A549 (cell line): ENCODE results near the gene EIF5A2. TPM values are rescaled to one million over a fixed set of nuclear protein-coding genes. Genes with fewer than 3 reads are reported as not detected.

Source experiments
- ATAC-seq, 2 experiments: fragments of 200-7000 bp in 1 of 2; fragments of >200 bp in 1 of 2; cut with Nextera tagmentation in 1 of 2; cut with Tn5 transposase in 1 of 2; 3 replicates each; pipeline versions ENCODE4 v1.8.0 to v1.9.1; 2018 to 2020; ENCODE audit warnings: mild to moderate bottlenecking in 1 of 2, moderate library complexity in 1 of 2
- CTCF ChIA-PET: fragments of 300-600 bp; sonication (Branson Sonifier 250); formaldehyde crosslinking; extraction: SDS; loops from one replicate; lab custom pipeline; 2021; ENCODE audit warnings: antibody characterized with exemption, inconsistent platforms; lab: Yijun Ruan, JAX
- POLR2A ChIA-PET: fragments of 350-600 bp; formaldehyde crosslinking; extraction: SDS; loops from one replicate; lab custom pipeline; 2021; ENCODE audit warnings: antibody characterized with exemption, inconsistent platforms; lab: Yijun Ruan, JAX
- DNase-seq, 2 experiments: peaks; one replicate each; pipeline versions ENCODE4 v3.0.0 to v3.0.0-alpha.2; 2011 to 2016; ENCODE audit warnings: low read depth in 1 of 2, low spot score in 1 of 2
- FAIRE-seq: peaks from 2 replicates; lab custom pipeline; 2011; peaks lifted over from hg19 to GRCh38; lab: Jason Lieb, UNC
- H3K27ac ChIP-seq, 2 experiments: fragments of >200 bp; sonication (Bioruptor Twin); formaldehyde crosslinking; 3 replicates each; pipeline ENCODE4 v1.5.1; 2016 to 2017
- H3K4me1 ChIP-seq: fragments of >200 bp; sonication (Bioruptor Twin); formaldehyde crosslinking; 3 replicates; pipeline ENCODE4 v1.6.1; 2016
- H3K4me2 ChIP-seq: fragments of >200 bp; sonication (Bioruptor Twin); formaldehyde crosslinking; 3 replicates; pipeline ENCODE4 v1.6.1; 2016
- H3K4me3 ChIP-seq: fragments of >200 bp; sonication (Bioruptor Twin); formaldehyde crosslinking; 3 replicates; pipeline ENCODE4 v1.5.1; 2016
- H3K9me3 ChIP-seq: fragments of >200 bp; sonication (Bioruptor Twin); formaldehyde crosslinking; 3 replicates; pipeline ENCODE4 v1.6.1; 2016
- BCL3 ChIP-seq: fragments of >200 bp; sonication (Bioruptor Twin); formaldehyde crosslinking; IDR thresholded peaks from 3 replicates; pipeline ENCODE4 v1.6.1; 2016
- CBX2 ChIP-seq: fragments of 200-600 bp; sonication (generic); IDR thresholded peaks from 2 replicates; pipeline ENCODE4 v1.6.1; 2016; ENCODE audit warnings: low read depth, mild to moderate bottlenecking, borderline replicate concordance
- CHD2 ChIP-seq: fragments of 150-350 bp; IDR thresholded peaks from 2 replicates; pipeline ENCODE4 v1.6.1; 2014; ENCODE audit warnings: low read length; ENCODE audit not compliant: partially characterized antibody
- E2F6 ChIP-seq: IDR thresholded peaks from 2 replicates; pipeline ENCODE4 v1.6.1; 2012; ENCODE audit warnings: low read depth, borderline replicate concordance
- ELK1 ChIP-seq: fragments of 150-350 bp; IDR thresholded peaks from 2 replicates; pipeline ENCODE4 v1.6.1; 2014; ENCODE audit warnings: low read depth, mild to moderate bottlenecking, low read length
- FOSB ChIP-seq: fragments of 250-450 bp; sonication (Bioruptor Pico); IDR thresholded peaks from 2 replicates; pipeline ENCODE4 v1.5.0; 2020; ENCODE audit warnings: mild to moderate bottlenecking, moderate library complexity
- HEYL ChIP-seq: fragments of 250-450 bp; sonication (Bioruptor Pico); IDR thresholded peaks from 2 replicates; pipeline ENCODE4 v1.8.0; 2021; ENCODE audit warnings: mild to moderate bottlenecking, moderate library complexity
- HMGXB4 ChIP-seq: fragments of 250-450 bp; sonication (Bioruptor Pico); IDR thresholded peaks from 2 replicates; pipeline ENCODE4 v1.5.0; 2021; ENCODE audit warnings: mild to moderate bottlenecking, moderate library complexity, borderline replicate concordance
- HOXA7 ChIP-seq: fragments of 250-450 bp; sonication (Bioruptor Pico); IDR thresholded peaks from 2 replicates; pipeline ENCODE4 v1.5.0; 2020; ENCODE audit warnings: mild to moderate bottlenecking, moderate library complexity
- HOXB13 ChIP-seq: fragments of 250-450 bp; sonication (Bioruptor Pico); IDR thresholded peaks from 2 replicates; pipeline ENCODE4 v1.5.0; 2020; ENCODE audit warnings: low read depth, mild to moderate bottlenecking, moderate library complexity
- HOXB5 ChIP-seq: fragments of 250-450 bp; sonication (Bioruptor Pico); IDR thresholded peaks from 2 replicates; pipeline ENCODE4 v1.5.0; 2020; ENCODE audit warnings: mild to moderate bottlenecking, moderate library complexity
- PBX3 ChIP-seq: IDR thresholded peaks from 2 replicates; pipeline ENCODE4 v1.6.1; 2012
- PHF8 ChIP-seq: fragments of 200-600 bp; sonication (generic); IDR thresholded peaks from 2 replicates; pipeline ENCODE4 v1.6.1; 2016; ENCODE audit warnings: low read depth, mild to moderate bottlenecking, antibody characterized with exemption, moderate library complexity, borderline replicate concordance
- POLR2A ChIP-seq: IDR thresholded peaks from 2 replicates; pipeline ENCODE4 v1.6.1; 2012; ENCODE audit warnings: mild to moderate bottlenecking, low read length
- POLR2AphosphoS2 ChIP-seq: conservative IDR thresholded peaks from 2 replicates; pipeline ENCODE4 v1.6.1; 2012; ENCODE audit warnings: low read length, improper control_type of control experiment, inconsistent platforms
- RAD21 ChIP-seq, 2 experiments: fragments of >200 bp in 1 of 2; sonication (Bioruptor Twin) in 1 of 2; formaldehyde crosslinking in 1 of 2; IDR thresholded peaks in 1 of 2; conservative IDR thresholded peaks in 1 of 2; 2 replicates in 1 of 2; 3 replicates in 1 of 2; pipeline ENCODE4 v1.6.1; 2012 to 2018; ENCODE audit warnings: inconsistent platforms in 1 of 2
- RARB ChIP-seq: fragments of 250-450 bp; sonication (Bioruptor Pico); IDR thresholded peaks from 2 replicates; pipeline ENCODE4 v1.8.0; 2021; ENCODE audit warnings: mild to moderate bottlenecking, moderate library complexity
- RCOR1 ChIP-seq: fragments of 150-350 bp; IDR thresholded peaks from 2 replicates; pipeline ENCODE4 v1.6.1; 2014; ENCODE audit warnings: antibody characterized with exemption, low read length, low read depth
- RFX5 ChIP-seq: fragments of 450-650 bp; IDR thresholded peaks from 2 replicates; pipeline ENCODE4 v1.7.1; 2014; ENCODE audit warnings: antibody characterized with exemption, mild to moderate bottlenecking, moderate library complexity
- TFCP2L1 ChIP-seq: fragments of 250-450 bp; sonication (Bioruptor Pico); IDR thresholded peaks from 2 replicates; pipeline ENCODE4 v1.5.0; 2021; ENCODE audit warnings: mild to moderate bottlenecking
- TP53 ChIP-seq: fragments of 250-450 bp; sonication (Bioruptor Pico); IDR thresholded peaks from 2 replicates; pipeline ENCODE4 v1.5.0; 2021; ENCODE audit warnings: mild to moderate bottlenecking, moderate library complexity
- USF2 ChIP-seq: fragments of 450-650 bp; IDR thresholded peaks from 2 replicates; pipeline ENCODE4 v1.6.1; 2014; ENCODE audit warnings: antibody characterized with exemption
- ZC3H11A ChIP-seq: fragments of 450-650 bp; IDR thresholded peaks from 2 replicates; pipeline ENCODE4 v1.6.1; 2014; ENCODE audit warnings: antibody characterized with exemption, mild to moderate bottlenecking
- ZFP36 ChIP-seq: fragments of 450-650 bp; IDR thresholded peaks from 2 replicates; pipeline ENCODE4 v1.6.1; 2014; ENCODE audit warnings: borderline replicate concordance; ENCODE audit not compliant: partially characterized antibody
- WGBS: methylation state at CpG from one replicate; pipeline ENCODE4 v1.1.6; 2017; ENCODE audit errors: missing lambda C conversion rate; 5-methylcytosine and 5-hydroxymethylcytosine counted together
- polyA plus RNA-seq, 4 experiments: library from polyadenylated mRNA; depleted of rRNA in 3 of 4; stranded (reverse); fragments of >200 nt; fragmentation: RNase III in 1 of 4; extraction: RNeasy Plus Mini Kit Qiagen cat#74134 plus additional on column Dnase treatment in 1 of 4; gene quantifications; 2 replicates in 3 of 4; 3 replicates in 1 of 4; pipeline ENCODE4 v1.2.3, GENCODE V29; 2011 to 2017

The EIF5A2 gene
- polyA plus RNA-seq, 2 of the 4 experiments (the other 2 are of a cell fraction), result 7.9 to 15.2 TPM

- Histone ChIP-seq H3K4me2 (no peak overlapping the region), H3K4me3 (no peak overlapping the region), H3K4me1 (peaks cover 14% of the 10 kb centered on the region; the same call in 2 of the 3 replicates), H3K9me3 (no peaks in the 10 kb centered on the region), H3K27ac (no peak overlapping the region)
- WGBS, result 84% methylated on average over 10 of the region's 10 CpGs
- ChIA-PET CTCF (no interaction called here), POLR2A (interaction anchor here (0.5 kb wide), 1 partner anchor 457 kb away, joined by 5 read pairs; no protein-coding TSS in a partner anchor)
- TF ChIP-seq HMGXB4 (CRISPR knock-in tag) (no peak), RAD21 (conservative IDR thresholded peaks at IDR 0.05 in 1 of 2, IDR thresholded peaks at IDR 0.05 in 1 of 2) (no peak), POLR2A (no peak), ELK1 (no peak), RFX5 (no peak), HOXA7 (CRISPR knock-in tag) (peak; percentile 93), HOXB13 (CRISPR knock-in tag) (no peak), HEYL (no peak), PBX3 (peak; percentile 10; the same call in 1 of the 2 replicates), TFCP2L1 (CRISPR knock-in tag) (peak; percentile 87), FOSB (CRISPR knock-in tag) (peak; percentile 96), POLR2AphosphoS2 (peak; percentile 86), RARB (CRISPR knock-in tag) (peak; percentile 86), ZFP36 (no peak), CBX2 (no peak), E2F6 (no peak), HOXB5 (CRISPR knock-in tag) (peak; percentile 21; the same call in 1 of the 2 replicates), ZC3H11A (no peak), PHF8 (no peak), CHD2 (peak; percentile 27), RCOR1 (no peak), BCL3 (peak; percentile 23; the same call in 1 of the 3 replicates), TP53 (CRISPR knock-in tag) (peak; percentile 82; the same call in 1 of the 2 replicates), USF2 (no peak)
- ATAC-seq (peak; percentile 20 to 26; a peak in 3 of 6 replicates), FAIRE-seq (no peak), DNase-seq (peak in 1 of 2 experiments; percentile 6)
These were observed 43.0 kb downstream of the EIF5A2 start for GRCh38 chr3:170865209-170866094.
